HEK293T (cell line): ENCODE results near the gene PLXNB1.

Source experiments
- CTCF ChIA-PET: fragments of 350-600 bp; formaldehyde crosslinking; extraction: SDS; loops from one replicate; lab custom pipeline; 2021; ENCODE audit warnings: antibody characterized with exemption, inconsistent platforms; lab: Yijun Ruan, JAX
- POLR2A ChIA-PET: fragments of 350-600 bp; formaldehyde crosslinking; extraction: SDS; loops from one replicate; lab custom pipeline; 2020; ENCODE audit warnings: antibody characterized with exemption, inconsistent platforms; lab: Yijun Ruan, JAX
- DNase-seq: peaks from one replicate; pipeline ENCODE4 v3.0.0; 2012; ENCODE audit warnings: mixed read lengths; ENCODE audit errors: extremely low spot score
- ARNT ChIP-seq: fragments of 450-650 bp; IDR thresholded peaks from 2 replicates; pipeline ENCODE4 v1.6.1; 2017; ENCODE audit warnings: mild to moderate bottlenecking
- BHLHE40 ChIP-seq: fragments of 450-650 bp; IDR thresholded peaks from 2 replicates; pipeline ENCODE4 v1.6.1; 2016; ENCODE audit warnings: mild to moderate bottlenecking, moderate library complexity, borderline replicate concordance
- CTBP1 ChIP-seq: fragments of 450-650 bp; IDR thresholded peaks from 2 replicates; pipeline ENCODE4 v1.6.1; 2016; ENCODE audit warnings: borderline replicate concordance
- ELF4 ChIP-seq: fragments of 450-650 bp; IDR thresholded peaks from 2 replicates; pipeline ENCODE4 v1.6.1; 2017; ENCODE audit warnings: antibody characterized with exemption
- FOXA1 ChIP-seq: fragments of 450-650 bp; IDR thresholded peaks from 2 replicates; pipeline ENCODE4 v1.6.1; 2016; ENCODE audit warnings: mild to moderate bottlenecking
- FOXK2 ChIP-seq: fragments of 450-650 bp; IDR thresholded peaks from 2 replicates; pipeline ENCODE4 v1.6.1; 2016; ENCODE audit warnings: mild to moderate bottlenecking
- FOXM1 ChIP-seq: fragments of 450-650 bp; IDR thresholded peaks from 2 replicates; pipeline ENCODE4 v1.6.1; 2017; ENCODE audit warnings: mild to moderate bottlenecking, borderline replicate concordance
- HDGF ChIP-seq: fragments of 450-650 bp; IDR thresholded peaks from 2 replicates; pipeline ENCODE4 v1.6.1; 2017; ENCODE audit warnings: antibody characterized with exemption, borderline replicate concordance
- L3MBTL2 ChIP-seq: fragments of 450-650 bp; conservative IDR thresholded peaks from 2 replicates; pipeline ENCODE4 v1.6.1; 2016; ENCODE audit warnings: mild to moderate bottlenecking
- LEF1 ChIP-seq: fragments of 450-650 bp; IDR thresholded peaks from 2 replicates; pipeline ENCODE4 v1.6.1; 2017; ENCODE audit warnings: mild to moderate bottlenecking, borderline replicate concordance
- NFRKB ChIP-seq: fragments of 450-650 bp; IDR thresholded peaks from 2 replicates; pipeline ENCODE4 v1.6.1; 2016; ENCODE audit warnings: mild to moderate bottlenecking, moderate library complexity
- PKNOX1 ChIP-seq: fragments of 450-650 bp; IDR thresholded peaks from 2 replicates; pipeline ENCODE4 v1.6.1; 2016
- SP1 ChIP-seq: fragments of 450-650 bp; IDR thresholded peaks from 2 replicates; pipeline ENCODE4 v1.6.1; 2017
- SUZ12 ChIP-seq: fragments of 450-650 bp; IDR thresholded peaks from 2 replicates; pipeline ENCODE4 v1.6.1; 2016; ENCODE audit warnings: mild to moderate bottlenecking
- TARDBP ChIP-seq: fragments of 450-650 bp; IDR thresholded peaks from 2 replicates; pipeline ENCODE4 v1.6.1; 2016
- ZNF384 ChIP-seq: fragments of 450-650 bp; IDR thresholded peaks from 2 replicates; pipeline ENCODE4 v1.6.1; 2016

PLXNB1 gene

GRCh38 chr3:48460517-48460902 lies 30.6 kb upstream of the PLXNB1 start:
- no peak for DNase-seq
- ChIA-PET POLR2A (no interaction called here), CTCF (no interaction called here)

GRCh38 chr3:48459773-48460516 lies 30.1 kb upstream of the PLXNB1 start:
- ChIA-PET POLR2A (no interaction called here), CTCF (interaction anchor here (1.0 kb wide), 1 partner anchor 24 kb away, joined by 3 read pairs; no protein-coding TSS in a partner anchor)
- no peak for DNase-seq
- no peak for TF ChIP-seq ZNF384
- TF ChIP-seq HDGF = no peak
- TF ChIP-seq PKNOX1 = no peak
- no peak for TF ChIP-seq SP1
- TF ChIP-seq TARDBP = no peak
- TF ChIP-seq NFRKB = no peak
- TF ChIP-seq FOXK2 = no peak
- TF ChIP-seq BHLHE40 = no peak
- TF ChIP-seq ELF4 = no peak
- TF ChIP-seq L3MBTL2 = no peak
- TF ChIP-seq ARNT = no peak
- TF ChIP-seq FOXA1 = no peak
- no peak for TF ChIP-seq SUZ12
- TF ChIP-seq FOXM1 = no peak
- TF ChIP-seq LEF1 = no peak
- TF ChIP-seq CTBP1 = no peak

More at GRCh38 chr3:48460517-48460902, 30.6 kb upstream of the PLXNB1 start:
- no peak for TF ChIP-seq BHLHE40
- no peak for TF ChIP-seq NFRKB
- no peak for TF ChIP-seq LEF1
- no peak for TF ChIP-seq ELF4

GRCh38 chr3:48459331-48459730 lies 29.4 kb upstream of the PLXNB1 start:
- CTCF ChIA-PET = interaction anchor here (1.0 kb wide), 1 partner anchor 23 kb away, joined by 3 read pairs; no protein-coding TSS in a partner anchor
- no peak for DNase-seq
- TF ChIP-seq ZNF384 (no peak), FOXK2 (no peak), ARNT (no peak), CTBP1 (no peak), PKNOX1 (no peak)
- POLR2A ChIA-PET = no interaction called here

GRCh38 chr3:48456456-48456855 lies 26.6 kb upstream of the PLXNB1 start:
- no peak for DNase-seq
- TF ChIP-seq FOXA1 (no peak), ARNT (no peak), TARDBP (no peak), NFRKB (no peak), SP1 (no peak), LEF1 (no peak), ELF4 (no peak), BHLHE40 (no peak), HDGF (no peak), CTBP1 (no peak)
- POLR2A ChIA-PET = interaction anchor here (1.1 to 1.3 kb wide), 2 partner anchors 10 to 17 kb away, joined by 4 to 8 read pairs; partner anchors contain the start of genes ATRIP, CCDC51 and TMA7

GRCh38 chr3:48451270-48451669 lies 21.4 kb upstream of the PLXNB1 start:
- CTCF ChIA-PET = interaction anchor here (0.7 to 1.4 kb wide), 2 partner anchors 15 to 185 kb away, joined by 3 to 6 read pairs; no protein-coding TSS in a partner anchor
- DNase-seq = no peak
- TF ChIP-seq L3MBTL2 (no peak), ZNF384 (no peak), FOXM1 (no peak), HDGF (no peak), LEF1 (no peak), PKNOX1 (no peak), CTBP1 (no peak), FOXK2 (no peak), ELF4 (no peak), ARNT (no peak)
- POLR2A ChIA-PET = interaction anchor here (0.7 to 1.2 kb wide), 2 partner anchors 15 to 22 kb away, joined by 4 read pairs; a partner anchor contains a TSS

More at GRCh38 chr3:48456456-48456855, 26.6 kb upstream of the PLXNB1 start:
- CTCF ChIA-PET = interaction anchor here (0.6 kb wide), 2 partner anchors 17 to 192 kb away, joined by 3 to 4 read pairs; no protein-coding TSS in a partner anchor

- POLR2A ChIA-PET = interaction anchor here (0.7 to 2.7 kb wide), 31 partner anchors 9 to 411 kb away, joined by 3 to 28 read pairs (median 4); partner anchors contain the start of genes CDC25A, PFKFB4, SHISA5 and ZNF589
- peak; percentile 93 for DNase-seq
- CTCF ChIA-PET = interaction anchor here (1.5 to 3.8 kb wide), 4 partner anchors 10 to 102 kb away, joined by 3 to 54 read pairs (median 6); no protein-coding TSS in a partner anchor
- TF ChIP-seq ELF4 (no peak), LEF1 (peak; percentile 76; the same call in 1 of the 2 replicates), FOXA1 (no peak), ARNT (peak; percentile 81; the same call in 1 of the 2 replicates), L3MBTL2 (peak; percentile 71), PKNOX1 (peak; percentile 83)
These were observed 16.7 kb upstream of the PLXNB1 start, which contains the start of gene ATRIP for GRCh38 chr3:48446425-48447193. Gene ATRIP (plus strand): TSS chr3:48446737. CDS start chr3:48446846, 109 bp downstream.
